NCI-H1436 treated with DMSO at 0.1 percent for 48 hours (cell line): ENCODE measurements around the gene TMEM238L.

ENCODE experiments used
- DNase-seq: peaks from one replicate; lab custom pipeline; 2025; lab: John Stamatoyannopoulos, UW

Gene TMEM238L

GRCh38 chr17:10773391-10773790 is 30.5 kb downstream of the TMEM238L start:
- DNase-seq = no peak

- no peak for DNase-seq
These were observed 31.2 kb downstream of the TMEM238L start for GRCh38 chr17:10772425-10773380.

GRCh38 chr17:10771148-10771547 is 32.8 kb downstream of the TMEM238L start:
- no peak for DNase-seq

GRCh38 chr17:10769840-10770239 is 34.1 kb downstream of the TMEM238L start:
- DNase-seq = no peak

- DNase-seq = no peak
These were observed 35.1 kb downstream of the TMEM238L start for GRCh38 chr17:10768750-10769251.

- no peak for DNase-seq
These were observed 36.7 kb downstream of the TMEM238L start for GRCh38 chr17:10767232-10767631.

GRCh38 chr17:10762037-10762436 is 41.9 kb downstream of the TMEM238L start:
- DNase-seq = no peak

- DNase-seq = no peak
These were observed 42.6 kb downstream of the TMEM238L start for GRCh38 chr17:10761281-10761680.

- no peak for DNase-seq
These were observed 45.8 kb downstream of the TMEM238L start for GRCh38 chr17:10758062-10758461.

- DNase-seq = no peak
These were observed 46.3 kb downstream of the TMEM238L start for GRCh38 chr17:10757647-10758046.

GRCh38 chr17:10757067-10757466 is 46.8 kb downstream of the TMEM238L start:
- no peak for DNase-seq

GRCh38 chr17:10756619-10757018 is 47.3 kb downstream of the TMEM238L start:
- DNase-seq = no peak

GRCh38 chr17:10756185-10756584 is 47.7 kb downstream of the TMEM238L start:
- DNase-seq = no peak

GRCh38 chr17:10755592-10756127 is 48.2 kb downstream of the TMEM238L start:
- DNase-seq = no peak

GRCh38 chr17:10754861-10755591 is 48.9 kb downstream of the TMEM238L start:
- no peak for DNase-seq

- no peak for DNase-seq
These were observed 49.8 kb downstream of the TMEM238L start for GRCh38 chr17:10754109-10754508.

- DNase-seq = no peak
These were observed 51.2 kb downstream of the TMEM238L start for GRCh38 chr17:10752696-10753095.

- DNase-seq = no peak
These were observed 52.3 kb downstream of the TMEM238L start for GRCh38 chr17:10751563-10751962.

GRCh38 chr17:10750210-10750609 is 53.7 kb downstream of the TMEM238L start:
- DNase-seq = no peak

- DNase-seq = no peak
These were observed 55.2 kb downstream of the TMEM238L start for GRCh38 chr17:10748531-10749181.

GRCh38 chr17:10745231-10745630 is 58.7 kb downstream of the TMEM238L start:
- no peak for DNase-seq
